ENCODE data around the gene KLHL7. TPM values are rescaled to one million over a fixed set of nuclear protein-coding genes. Genes with fewer than 3 reads are reported as not detected.
A peak's percentile ranks its signal among the peaks of the same experiment; 100 is the strongest.
"Not testable (repeated sequence)": the region's sequence is repeated elsewhere in the genome, so short reads cannot be mapped to it uniquely, and the experiment has no call there.

KLHL7 gene
- total RNA-seq, 1 donor from 2014 or later: 38.7 TPM

GRCh38 chr7:23191022-23191421, 85.4 kb downstream of the KLHL7 start:
- Histone ChIP-seq H3K27me3 (ENCODE audit: insufficient read depth, low read length) (no peaks in the 10 kb centered on the region), H3K36me3 (ENCODE audit: insufficient read depth, low read length) (peaks cover 29% of the 10 kb centered on the region), H3K27ac (ENCODE audit: low read depth, low read length) (no peak overlapping the region), H2AFZ (ENCODE audit: low read depth, low read length) (no peak overlapping the region), H3K4me3 (ENCODE audit: insufficient read depth, low read depth, low read length) (no peak overlapping the region), H3K4me1 (ENCODE audit: insufficient read depth, low read length) (no peaks in the 10 kb centered on the region), H3K79me2 (ENCODE audit: insufficient read depth, low read length) (peaks cover 12% of the 10 kb centered on the region), H4K20me1 (ENCODE audit: insufficient read depth, low read length) (peaks cover 8% of the 10 kb centered on the region), H3K9me3 (ENCODE audit: insufficient read depth, low read depth, low read length) (no peaks in the 10 kb centered on the region), H3K9ac (ENCODE audit: low read length) (no peak overlapping the region), H3K4me2 (ENCODE audit: low read length) (no peak overlapping the region)
- peaks cover 12% of the 10 kb centered on the region for H3K36me3 Mint-ChIP-seq (ENCODE audit: low read depth, unreplicated experiment)
- H3K4me1 Mint-ChIP-seq (ENCODE audit: low read depth, unreplicated experiment): no peaks in the 10 kb centered on the region
- H3K4me3 Mint-ChIP-seq (ENCODE audit: unreplicated experiment): no peak overlapping the region
- no peak for TF ChIP-seq CTCF (IDR thresholded peaks at IDR 0.05; ENCODE audit: insufficient read depth, low read depth, low read length)
- no peak for TF ChIP-seq EZH2 (IDR thresholded peaks at IDR 0.05; ENCODE audit: insufficient read depth, low read length)
- H3K9me3 Mint-ChIP-seq (ENCODE audit: unreplicated experiment): no peaks in the 10 kb centered on the region
- FAIRE-seq (no peak), DNase-seq (ENCODE audit: low read depth) (no peak)
- no peak overlapping the region for H3K27ac Mint-ChIP-seq (ENCODE audit: unreplicated experiment)
- no peaks in the 10 kb centered on the region for H3K27me3 Mint-ChIP-seq (ENCODE audit: low read depth, unreplicated experiment)

DNA sequence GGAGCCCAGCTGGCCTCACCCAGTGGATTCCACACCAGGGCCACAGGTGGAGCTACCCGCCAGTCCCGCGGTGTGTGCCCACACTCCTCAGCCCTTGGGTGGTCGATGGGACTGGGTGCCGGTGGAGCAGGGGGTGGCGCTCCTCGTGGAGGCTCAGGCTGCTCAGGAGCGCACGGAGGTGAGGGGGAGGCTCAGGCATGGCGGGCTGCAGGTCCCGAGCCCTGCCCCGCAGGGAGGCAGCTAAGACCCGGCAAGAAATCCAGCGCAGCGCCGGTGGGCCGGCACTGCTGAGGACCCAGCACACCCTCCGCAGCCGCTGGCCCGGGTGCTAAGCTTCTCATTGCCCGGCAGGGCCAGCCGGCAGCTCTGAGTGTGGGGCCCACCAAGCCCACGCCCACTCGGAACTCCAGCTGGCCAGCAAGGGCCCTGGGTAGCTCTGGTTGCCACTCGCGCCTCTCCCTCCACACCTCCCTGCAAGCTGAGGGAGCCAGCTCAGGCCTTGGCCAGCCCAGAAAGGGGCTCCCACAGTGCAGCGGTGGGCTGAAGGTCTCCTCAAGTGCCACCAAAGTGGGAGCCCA, 88.2 kb downstream of the KLHL7 start:
- H3K27me3 Mint-ChIP-seq (ENCODE audit: low read depth, unreplicated experiment); H3K4me2 ChIP-seq (ENCODE audit: low read length); H3K4me3 ChIP-seq (ENCODE audit: insufficient read depth, low read depth, low read length); H3K27ac Mint-ChIP-seq (ENCODE audit: unreplicated experiment); H3K4me1 ChIP-seq (ENCODE audit: insufficient read depth, low read length); H3K27ac ChIP-seq (ENCODE audit: low read depth, low read length); DNase-seq (ENCODE audit: low read depth); H3K79me2 ChIP-seq (ENCODE audit: insufficient read depth, low read length); H2AFZ ChIP-seq (ENCODE audit: low read depth, low read length); H3K4me3 Mint-ChIP-seq (ENCODE audit: unreplicated experiment); H4K20me1 ChIP-seq (ENCODE audit: insufficient read depth, low read length); FAIRE-seq; H3K4me1 Mint-ChIP-seq (ENCODE audit: low read depth, unreplicated experiment); H3K27me3 ChIP-seq (ENCODE audit: insufficient read depth, low read length); H3K9ac ChIP-seq (ENCODE audit: low read length); H3K9me3 ChIP-seq (ENCODE audit: insufficient read depth, low read depth, low read length); H3K9me3 Mint-ChIP-seq (ENCODE audit: unreplicated experiment): not testable (repeated sequence)
- peaks cover 13% of the 10 kb centered on the region for H3K36me3 Mint-ChIP-seq (ENCODE audit: low read depth, unreplicated experiment)
- H3K36me3 ChIP-seq (ENCODE audit: insufficient read depth, low read length): peaks cover 16% of the 10 kb centered on the region

- Histone ChIP-seq H3K79me2 (ENCODE audit: insufficient read depth, low read length) (no peaks in the 10 kb centered on the region), H3K27ac (ENCODE audit: low read depth, low read length) (no peak overlapping the region), H3K9me3 (ENCODE audit: insufficient read depth, low read depth, low read length) (no peaks in the 10 kb centered on the region), H3K36me3 (ENCODE audit: insufficient read depth, low read length) (peaks cover 21% of the 10 kb centered on the region), H3K9ac (ENCODE audit: low read length) (no peak overlapping the region), H2AFZ (ENCODE audit: low read depth, low read length) (no peak overlapping the region), H3K27me3 (ENCODE audit: insufficient read depth, low read length) (no peaks in the 10 kb centered on the region), H3K4me1 (ENCODE audit: insufficient read depth, low read length) (no peaks in the 10 kb centered on the region), H4K20me1 (ENCODE audit: insufficient read depth, low read length) (peaks cover 2% of the 10 kb centered on the region), H3K4me3 (ENCODE audit: insufficient read depth, low read depth, low read length) (no peak overlapping the region), H3K4me2 (ENCODE audit: low read length) (no peak overlapping the region)
- no peaks in the 10 kb centered on the region for H3K27me3 Mint-ChIP-seq (ENCODE audit: low read depth, unreplicated experiment)
- H3K27ac Mint-ChIP-seq (ENCODE audit: unreplicated experiment): no peak overlapping the region
- H3K36me3 Mint-ChIP-seq (ENCODE audit: low read depth, unreplicated experiment): peaks cover 12% of the 10 kb centered on the region
- H3K4me1 Mint-ChIP-seq (ENCODE audit: low read depth, unreplicated experiment): no peaks in the 10 kb centered on the region
- TF ChIP-seq CTCF (IDR thresholded peaks at IDR 0.05; ENCODE audit: insufficient read depth, low read depth, low read length) (no peak), EZH2 (IDR thresholded peaks at IDR 0.05; ENCODE audit: insufficient read depth, low read length) (no peak)
- DNase-seq (ENCODE audit: low read depth) (no peak), FAIRE-seq (peak; percentile 13)
- no peak overlapping the region for H3K4me3 Mint-ChIP-seq (ENCODE audit: unreplicated experiment)
- H3K9me3 Mint-ChIP-seq (ENCODE audit: unreplicated experiment): no peaks in the 10 kb centered on the region
Measured at GRCh38 chr7:23196306-23196705, 90.7 kb downstream of the KLHL7 start.

DNA sequence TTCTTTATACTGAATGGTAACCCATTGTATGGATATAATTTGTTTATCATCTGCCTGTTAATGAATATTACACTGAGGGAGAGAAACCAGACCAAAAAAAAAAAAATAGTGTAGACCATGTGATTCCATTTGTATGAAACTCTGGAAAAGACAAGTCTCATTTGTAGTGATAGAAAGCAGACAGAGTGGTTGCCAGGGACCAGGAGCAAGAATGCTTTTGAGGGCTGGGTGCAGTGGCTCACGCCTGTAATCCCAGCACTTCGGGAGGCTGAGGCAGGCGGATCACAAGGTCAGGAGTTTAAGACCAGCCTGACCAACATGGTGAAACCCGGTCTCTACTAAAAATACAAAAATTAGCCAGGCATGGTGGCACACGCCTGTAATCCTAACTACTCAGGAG, 92.2 kb downstream of the KLHL7 start:
- peaks cover 21% of the 10 kb centered on the region for H3K36me3 ChIP-seq (ENCODE audit: insufficient read depth, low read length)
- H3K9me3 Mint-ChIP-seq (ENCODE audit: unreplicated experiment); H3K27me3 ChIP-seq (ENCODE audit: insufficient read depth, low read length); H3K4me3 ChIP-seq (ENCODE audit: insufficient read depth, low read depth, low read length); H3K79me2 ChIP-seq (ENCODE audit: insufficient read depth, low read length); H3K27ac Mint-ChIP-seq (ENCODE audit: unreplicated experiment); H2AFZ ChIP-seq (ENCODE audit: low read depth, low read length); FAIRE-seq; H3K4me2 ChIP-seq (ENCODE audit: low read length); H3K4me1 Mint-ChIP-seq (ENCODE audit: low read depth, unreplicated experiment); H3K4me3 Mint-ChIP-seq (ENCODE audit: unreplicated experiment); H3K27ac ChIP-seq (ENCODE audit: low read depth, low read length); H3K27me3 Mint-ChIP-seq (ENCODE audit: low read depth, unreplicated experiment); H3K4me1 ChIP-seq (ENCODE audit: insufficient read depth, low read length); H4K20me1 ChIP-seq (ENCODE audit: insufficient read depth, low read length); H3K9ac ChIP-seq (ENCODE audit: low read length); DNase-seq (ENCODE audit: low read depth); H3K9me3 ChIP-seq (ENCODE audit: insufficient read depth, low read depth, low read length): not testable (repeated sequence)
- H3K36me3 Mint-ChIP-seq (ENCODE audit: low read depth, unreplicated experiment): peaks cover 11% of the 10 kb centered on the region

Measured in astrocyte (in vitro differentiated cells and primary cell).